Daoy (cell line): ENCODE results near the gene RAD23A. TPM values are rescaled to one million over a fixed set of nuclear protein-coding genes. Genes with fewer than 3 reads are reported as not detected.
A peak's percentile ranks its signal among the peaks of the same experiment; 100 is the strongest.
"Not testable (repeated sequence)": the region's sequence is repeated elsewhere in the genome, so short reads cannot be mapped to it uniquely, and the experiment has no call there.

Experiments used
- DNase-seq: peaks from one replicate; pipeline ENCODE4 v3.0.0-alpha.2; 2015; ENCODE audit warnings: low read depth
- total RNA-seq: library from RNA; depleted of rRNA; stranded (reverse); fragments of >200 nt; shearing (Covaris generic); gene quantifications from 2 replicates; pipeline ENCODE4 v1.2.3, GENCODE V29; 2014; rRNA removed

RAD23A gene
- total RNA-seq, result 125 and 151 TPM in 2 replicates

- peak; percentile 99 for DNase-seq
Measured at GRCh38 chr19:12945479-12946091, at the start of gene RAD23A. TSS of gene RAD23A (plus strand) at chr19:12945862. CDS start at chr19:12945949, 87 bp downstream.

- DNase-seq, result no peak
Measured at GRCh38 chr19:12896460-12896859, 49.2 kb upstream of the RAD23A start.

GRCh38 chr19:12899891-12900518 lies 45.7 kb upstream of the RAD23A start:
- no peak for DNase-seq

GRCh38 chr19:12907166-12907565 lies 38.5 kb upstream of the RAD23A start:
- no peak for DNase-seq

- no peak for DNase-seq
Measured at GRCh38 chr19:12912571-12912970, 33.1 kb upstream of the RAD23A start.

GRCh38 chr19:12913011-12913561 lies 32.6 kb upstream of the RAD23A start:
- no peak for DNase-seq

- DNase-seq, result no peak
Measured at GRCh38 chr19:12913851-12914690, 31.6 kb upstream of the RAD23A start.

GRCh38 chr19:12915860-12916259 lies 29.8 kb upstream of the RAD23A start:
- DNase-seq, result not testable (repeated sequence)

GRCh38 chr19:12918253-12918652 lies 27.4 kb upstream of the RAD23A start:
- DNase-seq, result no peak

GRCh38 chr19:12921047-12921446 lies 24.6 kb upstream of the RAD23A start:
- DNase-seq, result no peak

- no peak for DNase-seq
Measured at GRCh38 chr19:12922959-12923358, 22.7 kb upstream of the RAD23A start.

GRCh38 chr19:12924621-12925310 lies 20.9 kb upstream of the RAD23A start:
- DNase-seq, result no peak

- no peak for DNase-seq
Measured at GRCh38 chr19:12930002-12930645, 15.5 kb upstream of the RAD23A start.

- DNase-seq, result no peak
Measured at GRCh38 chr19:12932392-12933286, 13.0 kb upstream of the RAD23A start.

GRCh38 chr19:12933287-12934072 lies 12.2 kb upstream of the RAD23A start, which contains the start of gene FARSA:
TSS of gene FARSA (minus strand) at chr19:12933711. CDS start at chr19:12933696, 15 bp downstream.
- DNase-seq, result peak; percentile 95

- DNase-seq, result no peak
Measured at GRCh38 chr19:12935071-12935470, 10.6 kb upstream of the RAD23A start.

- DNase-seq, result no peak
Measured at GRCh38 chr19:12936582-12936981, 9.1 kb upstream of the RAD23A start.

GRCh38 chr19:12937093-12937926 lies 8.4 kb upstream of the RAD23A start:
- peak; percentile 50 for DNase-seq
